Subcutaneous adipose tissue (tissue), 4 donors: ENCODE measurements around the gene NXPH4. TPM values are rescaled to one million over a fixed set of nuclear protein-coding genes. Genes with fewer than 3 reads are reported as not detected.

Experiments
- CTCF ChIP-seq: fragments of 450-650 bp; IDR thresholded peaks from one replicate; pipeline ENCODE4 v1.5.1; 2016; ENCODE audit warnings: low read depth, mild to moderate bottlenecking, control low read depth, antibody characterized with exemption, moderate library complexity
- total RNA-seq, 4 donors: library from RNA; depleted of rRNA; stranded (reverse); fragments of >200 nt; gene quantifications; one replicate each; pipeline ENCODE4 v1.1.0, GENCODE V29; 2016

Gene NXPH4
- total RNA-seq, 4 donors from 2014 or later = not detected

- no peak for TF ChIP-seq CTCF
These were observed 6.7 kb upstream of the NXPH4 start for GRCh38 chr12:57209916-57210315.

GRCh38 chr12:57210461-57210860 lies 6.1 kb upstream of the NXPH4 start:
- no peak for TF ChIP-seq CTCF

GRCh38 chr12:57210926-57211692 lies 5.5 kb upstream of the NXPH4 start:
- TF ChIP-seq CTCF = no peak

- TF ChIP-seq CTCF = no peak
These were observed 4.5 kb upstream of the NXPH4 start for GRCh38 chr12:57211791-57212700.

GRCh38 chr12:57212701-57213057 lies 3.9 kb upstream of the NXPH4 start:
- TF ChIP-seq CTCF = no peak

GRCh38 chr12:57213058-57213715 lies 3.4 kb upstream of the NXPH4 start:
- TF ChIP-seq CTCF = no peak
